HFFc6 (cell line): ENCODE results near the gene SLC1A3. TPM values are rescaled to one million over a fixed set of nuclear protein-coding genes. Genes with fewer than 3 reads are reported as not detected.

Experiments
- DNase-seq: peaks from one replicate; pipeline ENCODE4 v3.0.0-alpha.2; 2018
- H3K27ac Mint-ChIP-seq: 2 replicates; pipeline ENCODE4 v1.8.0; 2020; ENCODE audit warnings: mild to moderate bottlenecking, mixed read lengths
- H3K27me3 Mint-ChIP-seq: 2 replicates; pipeline ENCODE4 v1.8.0; 2021; ENCODE audit warnings: mild to moderate bottlenecking, moderate library complexity, mixed read lengths; ENCODE audit not compliant: insufficient read depth
- H3K36me3 Mint-ChIP-seq: 2 replicates; pipeline ENCODE4 v1.8.0; 2021; ENCODE audit warnings: low read depth, mixed read lengths
- H3K4me1 Mint-ChIP-seq: 2 replicates; pipeline ENCODE4 v1.8.0; 2020; ENCODE audit warnings: low read depth, mixed read lengths
- H3K4me3 Mint-ChIP-seq: 2 replicates; pipeline ENCODE4 v1.8.0; 2020; ENCODE audit warnings: mild to moderate bottlenecking, moderate library complexity, mixed read lengths
- H3K9me3 Mint-ChIP-seq: 2 replicates; pipeline ENCODE4 v1.8.0; 2020; ENCODE audit warnings: mild to moderate bottlenecking, mixed read lengths
- CTCF ChIP-seq: fragments of 200-600 bp; sonication (generic); IDR thresholded peaks from 2 replicates; pipeline ENCODE4 v1.5.0; 2021; ENCODE audit warnings: antibody characterized with exemption, mild to moderate bottlenecking
- total RNA-seq, 6 experiments: library from RNA; stranded (reverse); fragmentation: NEBNext Ultra II Directional; extraction: Animal tissue kit (Norgen Biotek cat#: 25700); gene quantifications; 2 replicates in 1 of 6; 3 replicates in 5 of 6; pipeline ENCODE4 v1.2.3, GENCODE V29; 2021

The SLC1A3 gene
- total RNA-seq, 6 experiments from 2014 or later = 0.14 TPM; not detected in 5

DNA sequence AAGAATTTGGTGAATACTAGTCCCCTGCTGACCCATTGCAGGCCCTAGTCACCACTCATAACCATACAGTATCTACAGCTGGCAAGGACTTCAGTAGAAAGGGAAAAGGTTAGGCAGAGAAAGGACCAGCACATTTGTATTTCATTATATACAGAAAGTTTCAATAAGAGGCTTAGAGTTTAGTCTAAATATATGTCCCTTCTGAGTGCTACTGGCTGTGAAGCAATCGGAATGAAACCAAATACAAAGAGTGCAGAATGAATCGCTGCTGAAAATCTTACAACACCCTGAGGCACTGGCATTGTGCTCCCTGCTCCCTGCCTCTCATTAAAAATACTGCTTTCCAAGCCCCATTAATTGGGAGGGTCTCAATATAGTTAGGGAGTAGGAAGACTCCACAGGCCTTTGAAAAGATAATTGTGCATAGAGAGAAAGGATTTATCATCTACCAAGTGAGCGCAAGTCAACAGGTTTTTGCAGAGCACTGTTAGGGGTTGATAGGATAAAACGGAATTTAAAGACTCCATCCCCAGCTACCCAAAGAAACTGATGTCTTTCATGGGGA lies 110.8 kb downstream of the SLC1A3 start:
- no peaks in the 10 kb centered on the region for H3K4me1 Mint-ChIP-seq
- peaks cover 18% of the 10 kb centered on the region; the same call in 1 of the 2 replicates for H3K27me3 Mint-ChIP-seq
- H3K27ac Mint-ChIP-seq = no peak overlapping the region
- H3K9me3 Mint-ChIP-seq = no peaks in the 10 kb centered on the region
- no peak for TF ChIP-seq CTCF
- H3K36me3 Mint-ChIP-seq = no peaks in the 10 kb centered on the region
- no peak overlapping the region for H3K4me3 Mint-ChIP-seq
- no peak for DNase-seq

DNA sequence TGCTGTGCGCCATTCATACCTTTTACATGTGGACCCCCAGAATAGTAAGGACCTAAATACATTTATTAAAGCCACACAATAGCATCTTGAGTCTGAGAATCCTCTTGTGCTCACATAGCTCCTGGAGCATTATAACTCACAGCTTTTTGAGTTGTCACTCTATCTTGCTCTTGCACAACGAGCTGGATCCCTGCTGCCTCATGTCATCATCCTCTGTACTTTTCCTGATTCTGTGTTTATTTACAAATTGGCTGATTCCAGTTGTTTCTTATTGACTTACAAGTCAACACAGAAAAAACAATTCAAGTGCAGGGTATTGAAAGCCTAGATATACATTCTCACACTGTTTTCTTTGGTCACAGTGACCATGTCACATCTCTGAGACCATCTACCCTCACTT lies 112.9 kb downstream of the SLC1A3 start:
- H3K27ac Mint-ChIP-seq = no peak overlapping the region
- no peak for DNase-seq
- no peaks in the 10 kb centered on the region for H3K9me3 Mint-ChIP-seq
- H3K27me3 Mint-ChIP-seq = peaks cover 15% of the 10 kb centered on the region
- no peaks in the 10 kb centered on the region for H3K36me3 Mint-ChIP-seq
- no peak overlapping the region for H3K4me3 Mint-ChIP-seq
- peaks cover 4% of the 10 kb centered on the region; the same call in 1 of the 2 replicates for H3K4me1 Mint-ChIP-seq
- no peak for TF ChIP-seq CTCF

GRCh38 chr5:36720688-36721087 lies 114.3 kb downstream of the SLC1A3 start:
- TF ChIP-seq CTCF = no peak
- H3K36me3 Mint-ChIP-seq = no peaks in the 10 kb centered on the region
- H3K4me3 Mint-ChIP-seq = no peak overlapping the region
- no peaks in the 10 kb centered on the region for H3K9me3 Mint-ChIP-seq
- no peak overlapping the region for H3K27ac Mint-ChIP-seq
- H3K27me3 Mint-ChIP-seq = peaks cover 22% of the 10 kb centered on the region
- peaks cover 4% of the 10 kb centered on the region; the same call in 1 of the 2 replicates for H3K4me1 Mint-ChIP-seq
- no peak for DNase-seq

GRCh38 chr5:36721664-36722235 lies 115.3 kb downstream of the SLC1A3 start:
- H3K9me3 Mint-ChIP-seq = no peaks in the 10 kb centered on the region
- peaks cover 4% of the 10 kb centered on the region; the same call in 1 of the 2 replicates for H3K4me1 Mint-ChIP-seq
- TF ChIP-seq CTCF = no peak
- H3K4me3 Mint-ChIP-seq = no peak overlapping the region
- no peak overlapping the region for H3K27ac Mint-ChIP-seq
- H3K36me3 Mint-ChIP-seq = no peaks in the 10 kb centered on the region
- DNase-seq = no peak
- H3K27me3 Mint-ChIP-seq = peaks cover 23% of the 10 kb centered on the region

GRCh38 chr5:36722900-36723299 lies 116.5 kb downstream of the SLC1A3 start:
- Mint-ChIP-seq H3K4me1 (peaks cover 4% of the 10 kb centered on the region; the same call in 1 of the 2 replicates), H3K27me3 (peaks cover 21% of the 10 kb centered on the region), H3K9me3 (no peaks in the 10 kb centered on the region), H3K4me3 (no peak overlapping the region), H3K27ac (no peak overlapping the region), H3K36me3 (no peaks in the 10 kb centered on the region)
- no peak for DNase-seq
- TF ChIP-seq CTCF = no peak
